Activated T-cell treated with anti-CD3 and anti-CD28 coated beads for 1 hour (primary cell): Measurements from ENCODE around the gene SEMA3C.

Experiments used
- DNase-seq: peaks from one replicate; pipeline ENCODE4 v3.0.0-alpha.2; 2020; ENCODE audit warnings: low read depth

The SEMA3C gene

GRCh38 chr7:80848841-80849240 is 70.0 kb downstream of the SEMA3C start:
- no peak for DNase-seq

DNA sequence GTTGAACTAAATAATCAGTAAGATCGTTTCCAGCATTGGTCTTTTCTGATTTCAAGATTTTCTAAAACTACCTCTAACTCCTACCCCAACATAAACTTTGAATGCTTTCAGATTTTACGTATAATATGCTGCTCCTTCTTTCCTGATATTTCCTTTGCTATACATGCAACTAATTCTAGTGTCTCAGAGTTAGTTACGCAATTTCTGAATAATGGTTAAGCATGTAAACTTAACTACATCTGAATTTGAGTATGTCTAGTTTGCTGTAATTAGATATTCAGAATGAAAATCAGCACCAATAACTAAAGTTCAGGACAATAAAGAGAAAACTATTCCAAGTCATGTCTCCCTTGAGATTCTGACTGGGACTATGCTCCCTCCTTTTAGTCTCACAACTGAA is 71.0 kb downstream of the SEMA3C start:
- DNase-seq: no peak

- DNase-seq: no peak
These were observed 71.8 kb downstream of the SEMA3C start for GRCh38 chr7:80847027-80847426.

GRCh38 chr7:80844916-80845315 is 73.9 kb downstream of the SEMA3C start:
- DNase-seq: no peak

DNA sequence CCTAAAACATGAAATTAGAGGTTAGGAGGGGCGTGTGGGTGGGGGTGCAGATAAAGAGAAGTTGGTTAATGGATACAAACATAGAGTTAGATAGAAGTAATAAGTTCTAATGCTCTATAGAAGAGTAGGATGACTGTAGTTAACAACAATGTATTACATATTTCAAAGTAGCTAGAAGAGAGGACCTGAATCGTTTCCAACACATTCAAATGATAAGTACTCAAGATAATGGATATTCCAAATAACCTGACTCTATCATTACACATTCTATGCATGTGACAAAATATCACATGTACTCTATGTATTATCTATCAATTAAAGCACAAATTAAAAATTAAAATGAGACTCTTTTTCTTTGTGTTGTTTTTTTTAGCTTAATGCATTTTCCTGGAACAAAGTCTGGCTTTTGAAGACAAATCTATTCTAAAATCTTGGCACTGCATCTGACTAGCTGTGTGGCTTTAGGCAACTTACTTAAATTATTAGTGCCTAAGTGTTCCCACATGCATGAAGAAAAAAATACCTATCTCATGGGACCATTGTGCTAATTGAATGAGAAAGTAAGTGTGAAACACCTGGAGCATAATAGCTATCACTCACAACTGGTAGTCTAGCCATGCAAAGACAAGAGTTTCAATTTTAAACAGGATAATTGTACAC is 75.7 kb downstream of the SEMA3C start:
- no peak for DNase-seq

DNA sequence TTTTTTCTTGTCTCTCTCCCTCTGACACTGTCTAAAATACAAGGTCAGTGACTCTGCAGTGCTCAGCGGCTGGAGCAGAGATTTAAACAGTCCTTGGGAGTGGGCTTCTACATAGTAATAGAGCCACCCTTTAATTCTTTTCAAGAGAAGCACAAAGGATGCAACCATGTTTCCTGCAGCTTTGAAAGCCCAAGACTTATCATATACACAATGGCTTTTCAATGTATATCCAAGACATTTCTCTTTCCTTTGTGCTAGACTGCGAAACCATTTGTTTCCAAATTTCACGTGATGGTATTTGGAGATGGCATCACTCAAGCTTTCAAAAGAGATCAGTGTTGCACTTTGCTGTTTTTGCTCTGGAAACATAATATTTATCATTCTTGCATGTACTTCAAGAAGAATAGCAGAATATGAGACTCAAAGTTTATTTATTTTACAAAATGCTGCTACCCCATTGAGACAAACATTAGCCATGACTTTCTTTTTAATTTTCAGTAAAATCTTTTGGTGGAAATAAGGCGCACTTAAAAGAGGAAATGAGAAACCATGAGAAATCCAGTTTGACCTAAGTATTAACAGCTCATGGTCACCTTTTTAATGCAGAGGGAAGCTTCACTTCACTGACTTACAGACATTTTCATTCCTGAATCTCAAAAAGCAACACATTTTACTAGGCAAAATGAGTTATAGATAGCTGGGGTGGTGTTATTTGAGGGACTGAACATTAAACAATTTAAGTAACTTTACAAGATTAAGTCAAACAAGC is 76.6 kb downstream of the SEMA3C start:
- DNase-seq: no peak

DNA sequence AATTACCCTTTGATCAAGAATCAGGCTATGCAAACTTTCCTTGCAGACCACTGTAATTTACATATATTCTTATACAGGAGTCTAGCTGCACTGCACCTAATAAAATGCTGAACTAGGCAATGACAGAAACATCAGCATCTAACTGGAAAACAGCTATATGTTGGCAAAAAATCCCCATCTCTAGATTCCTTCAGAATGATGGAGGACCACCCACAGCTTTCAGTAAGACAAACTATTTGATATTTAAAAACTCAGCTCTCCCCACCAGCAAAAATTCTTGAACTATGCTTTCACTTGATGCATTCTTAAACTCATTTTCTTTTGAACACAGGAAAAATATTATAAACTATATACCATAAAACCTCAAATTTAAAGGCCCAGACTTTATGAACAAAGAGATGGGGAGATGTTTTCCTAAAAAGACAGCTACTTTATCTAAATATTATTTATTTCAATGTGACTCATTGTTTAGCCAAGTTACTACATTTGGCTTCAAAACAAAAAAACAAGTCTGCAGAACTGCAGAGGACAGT is 77.4 kb downstream of the SEMA3C start:
- no peak for DNase-seq

GRCh38 chr7:80840681-80841080 is 78.2 kb downstream of the SEMA3C start:
- DNase-seq: no peak

DNA sequence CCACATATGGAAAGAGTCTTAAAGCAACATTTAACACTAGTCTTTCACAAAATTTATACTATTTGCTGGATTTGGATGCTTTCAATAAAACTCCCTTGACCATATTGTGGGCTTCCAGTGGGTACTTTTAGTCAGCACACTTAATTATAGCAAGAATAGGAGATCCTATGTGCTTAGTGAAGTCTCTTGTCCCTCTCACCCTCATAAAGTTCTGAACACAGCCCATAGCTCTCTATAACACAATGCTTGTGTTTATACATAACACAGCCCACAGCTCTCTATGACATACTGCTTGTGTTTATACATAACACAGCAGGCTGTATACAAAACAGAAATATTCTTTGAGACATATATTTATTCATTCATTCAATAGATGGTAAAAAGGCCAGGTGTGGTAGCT is 79.0 kb downstream of the SEMA3C start:
- no peak for DNase-seq

DNA sequence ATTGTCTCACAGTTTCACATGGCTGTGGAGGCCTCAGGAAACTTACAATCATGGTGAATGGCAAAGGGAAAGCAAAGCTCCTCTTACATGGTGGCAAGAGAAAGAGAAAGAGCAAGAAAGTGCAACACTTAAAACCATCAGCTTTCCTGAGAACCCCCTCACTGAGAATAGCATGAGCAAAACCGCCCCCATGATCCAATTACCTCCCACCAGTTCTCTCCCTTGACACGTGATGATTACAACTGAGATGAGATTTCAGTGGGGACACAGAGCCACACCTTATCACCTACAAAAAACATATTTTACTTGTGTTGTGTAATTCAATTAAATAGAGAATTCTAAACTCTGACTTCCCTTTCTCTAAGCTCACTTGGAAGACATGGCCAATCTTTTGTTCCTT is 80.2 kb downstream of the SEMA3C start:
- DNase-seq: no peak

- no peak for DNase-seq
These were observed 81.5 kb downstream of the SEMA3C start for GRCh38 chr7:80837345-80837744.

- no peak for DNase-seq
These were observed 83.6 kb downstream of the SEMA3C start for GRCh38 chr7:80835251-80835650.

DNA sequence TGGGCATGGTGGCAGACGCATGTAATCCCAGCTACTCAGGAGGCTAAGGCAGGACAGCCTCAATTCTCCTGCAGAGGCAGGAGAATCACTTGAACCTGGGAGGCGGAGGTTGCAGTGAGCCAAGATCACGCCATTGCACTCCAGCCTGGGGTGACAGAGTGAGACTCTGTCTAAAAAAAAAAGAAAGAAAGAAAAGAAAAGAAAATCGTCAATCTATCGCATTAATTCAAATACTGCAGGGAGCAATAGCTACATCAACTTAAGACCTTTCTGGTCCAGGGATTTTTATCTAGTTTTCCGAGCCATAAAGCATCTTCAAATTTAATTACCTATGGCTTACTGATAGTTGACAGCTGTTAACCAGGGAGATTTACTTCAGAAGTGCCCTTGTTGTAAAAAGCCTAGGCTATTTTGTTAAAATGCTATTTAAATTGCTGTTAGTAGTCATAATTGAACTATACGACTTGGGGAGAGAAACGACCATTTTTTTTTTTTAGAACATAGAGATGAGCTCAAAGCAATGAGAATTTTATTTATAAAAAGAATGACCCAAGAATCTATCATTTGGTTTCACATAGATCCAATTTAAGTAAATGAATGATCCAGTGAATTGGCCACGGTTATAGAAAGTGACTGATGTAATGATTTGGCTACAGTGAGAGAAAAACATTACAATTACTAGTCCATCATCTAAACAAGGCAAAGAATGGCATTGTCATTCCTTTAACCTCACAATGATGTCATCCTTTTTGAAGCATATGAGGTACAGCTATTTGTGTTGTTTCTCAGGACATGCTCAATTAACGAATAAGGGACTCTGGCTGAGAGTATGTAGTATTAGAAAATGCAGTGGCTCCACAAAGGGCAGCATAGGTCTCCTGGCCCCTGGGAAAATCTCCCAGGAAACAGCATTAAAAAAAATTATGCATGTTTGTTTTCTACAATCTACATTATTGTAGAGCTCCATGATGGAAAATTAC is 85.3 kb downstream of the SEMA3C start:
- no peak for DNase-seq

- no peak for DNase-seq
These were observed 86.8 kb downstream of the SEMA3C start for GRCh38 chr7:80832006-80832405.

- no peak for DNase-seq
These were observed 88.1 kb downstream of the SEMA3C start for GRCh38 chr7:80830584-80831285.

DNA sequence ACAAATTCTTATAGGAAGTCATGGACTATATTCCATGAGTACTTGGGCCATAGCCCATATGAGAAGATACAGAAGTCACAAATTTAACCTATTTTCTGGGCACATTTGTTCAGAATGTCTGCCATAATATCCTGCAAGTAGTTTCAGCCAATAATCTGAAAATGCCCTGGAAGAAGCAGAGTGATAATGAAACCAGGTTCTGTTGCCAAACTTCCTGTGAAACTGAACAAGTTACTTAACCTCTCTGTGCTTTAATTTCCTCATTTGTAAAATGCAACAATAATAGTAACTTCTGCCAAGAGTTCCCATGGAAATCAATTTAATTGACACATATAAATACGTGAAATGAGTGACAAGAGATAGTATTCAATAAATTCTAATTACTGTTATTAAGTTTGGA is 88.8 kb downstream of the SEMA3C start:
- DNase-seq: no peak

- no peak for DNase-seq
These were observed 89.3 kb downstream of the SEMA3C start for GRCh38 chr7:80829527-80829926.

DNA sequence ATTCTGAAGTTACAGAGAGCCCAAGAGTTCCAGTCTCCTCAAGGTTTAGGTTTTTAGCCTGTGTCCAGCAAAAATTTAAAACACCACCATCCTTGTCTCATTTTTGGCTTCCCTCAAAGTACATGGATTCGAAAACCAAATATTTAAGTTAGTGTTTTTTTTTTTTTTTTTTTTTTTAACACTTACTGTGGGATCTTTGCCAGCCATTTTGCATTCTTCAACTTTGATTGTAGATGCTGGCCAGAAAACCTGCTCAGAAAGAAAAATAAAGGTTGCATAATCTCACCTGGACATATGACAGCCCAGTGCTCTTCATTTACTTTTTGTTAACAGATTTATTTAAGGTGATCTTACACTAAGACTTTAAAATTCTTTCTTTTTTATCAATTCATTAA is 91.6 kb downstream of the SEMA3C start:
- DNase-seq: no peak

GRCh38 chr7:80826520-80827238 is 92.2 kb downstream of the SEMA3C start:
- DNase-seq: no peak

- DNase-seq: no peak
These were observed 93.4 kb downstream of the SEMA3C start for GRCh38 chr7:80825499-80825898.

GRCh38 chr7:80824253-80824652 is 94.6 kb downstream of the SEMA3C start:
- DNase-seq: no peak
